Mucosa of gallbladder (tissue), 1 donor: ENCODE results near the gene DCXR. TPM values are rescaled to one million over a fixed set of nuclear protein-coding genes. Genes with fewer than 3 reads are reported as not detected.

Experiments
- DNase-seq: peaks from one replicate; pipeline ENCODE4 v3.0.0-alpha.2; 2020; ENCODE audit warnings: low spot score
- total RNA-seq: library from RNA; stranded (reverse); gene quantifications from one replicate; pipeline ENCODE4 v1.2.1, GENCODE V29; 2021
- donor health status: DM: no; HTN: no; CAD: no.

Gene DCXR
- total RNA-seq, 1 donor from 2014 or later = 102 TPM

DNA sequence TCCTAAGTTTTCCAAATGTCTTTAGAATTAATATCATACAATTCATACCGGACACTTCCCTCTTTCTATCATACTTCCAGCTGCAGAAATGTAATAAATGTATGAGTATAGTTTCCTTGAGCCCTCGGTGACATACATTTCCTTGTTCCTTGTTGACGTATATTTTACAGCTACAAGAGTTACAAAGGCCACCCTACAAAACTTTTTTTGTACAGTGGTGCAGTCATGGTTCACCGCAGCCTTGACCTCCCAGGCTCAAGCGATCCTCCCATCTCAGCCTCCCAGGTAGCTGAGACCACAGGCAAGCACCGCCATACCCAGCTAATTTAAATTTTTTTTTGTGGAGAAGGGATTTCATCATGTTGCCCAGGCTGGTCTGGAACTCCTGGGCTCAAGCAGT, 35.3 kb upstream of the DCXR start:
- no peak for DNase-seq

DNA sequence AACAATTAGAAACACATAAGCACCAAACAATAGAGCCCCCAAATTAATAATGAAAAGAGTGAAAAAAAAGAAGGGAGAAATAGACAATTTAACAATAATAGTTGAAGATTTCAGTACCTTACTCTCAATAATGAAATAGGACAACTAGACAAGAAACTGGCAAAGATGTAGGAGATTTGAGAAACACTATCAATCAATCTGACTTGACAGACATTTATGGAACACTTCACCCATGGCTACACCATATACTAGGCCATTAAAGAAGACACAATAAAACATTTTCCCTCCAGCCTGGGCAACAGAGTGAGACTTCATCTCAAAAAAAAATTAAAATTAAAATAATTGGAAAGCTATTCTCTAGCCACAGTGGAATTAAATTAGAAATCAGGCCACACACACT, 33.1 kb upstream of the DCXR start:
- DNase-seq = no peak

DNA sequence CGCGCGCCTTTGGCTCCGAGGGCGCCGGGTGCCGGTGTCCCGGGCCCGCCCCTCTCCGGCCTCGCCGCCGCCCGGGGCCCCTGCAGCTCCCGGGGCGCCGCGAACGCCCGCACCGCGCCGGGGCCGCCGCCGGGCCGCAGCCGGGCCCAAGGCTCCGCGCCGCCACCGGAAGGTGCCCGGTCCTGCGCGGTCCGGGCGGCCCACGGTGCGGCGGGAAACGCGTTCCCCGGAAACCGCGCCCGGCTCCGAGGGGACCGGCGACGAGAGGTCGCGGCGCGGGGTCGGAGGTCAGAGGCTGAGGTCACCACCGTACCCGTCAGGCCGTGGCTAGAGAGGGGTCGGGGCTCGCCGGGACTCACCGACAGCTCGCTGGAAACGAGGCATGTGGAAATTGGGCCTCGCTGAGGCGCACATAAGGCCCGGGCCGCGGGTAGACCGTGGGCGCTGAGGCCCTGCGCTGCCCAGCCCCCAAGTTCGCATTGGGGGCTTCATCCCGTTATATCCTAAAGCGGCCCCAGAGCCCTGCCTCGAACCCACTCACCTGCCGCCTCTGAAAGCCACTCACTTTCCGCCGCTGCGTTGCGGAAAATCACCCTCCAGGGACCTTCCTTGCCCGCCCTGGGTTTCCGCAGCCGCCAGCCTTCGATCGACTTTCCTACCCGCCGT, 28.3 kb upstream of the DCXR start, which contains the start of gene DUS1L:
Gene DUS1L, minus strand, starts transcription at position 167 of the 666 bp plus-strand sequence. CDS start 745 bp downstream, outside the sequence.
- peak; percentile 53 for DNase-seq

DNA sequence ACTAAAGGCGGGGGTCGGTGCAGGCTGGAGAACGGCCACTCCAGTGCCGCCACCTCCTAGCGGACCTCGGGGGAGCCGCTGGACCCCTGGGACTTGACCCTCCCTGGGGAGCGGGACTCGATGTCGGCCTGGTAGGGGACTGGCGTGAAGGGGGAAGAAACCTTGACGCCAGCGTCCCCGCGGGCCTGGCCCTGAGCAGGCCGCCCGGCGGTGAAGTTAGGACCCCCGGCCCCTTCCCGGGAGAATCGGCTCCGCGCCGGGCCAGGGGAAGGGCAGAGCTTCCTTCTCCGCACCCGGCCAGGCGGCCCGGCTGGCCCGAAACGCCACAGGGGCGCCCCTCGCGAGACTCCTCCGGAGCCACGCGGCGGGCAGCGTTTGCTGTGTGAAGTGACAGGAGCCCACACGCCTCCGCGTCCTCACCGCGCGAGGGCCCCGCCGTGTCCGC, 27.7 kb upstream of the DCXR start:
- no peak for DNase-seq

DNA sequence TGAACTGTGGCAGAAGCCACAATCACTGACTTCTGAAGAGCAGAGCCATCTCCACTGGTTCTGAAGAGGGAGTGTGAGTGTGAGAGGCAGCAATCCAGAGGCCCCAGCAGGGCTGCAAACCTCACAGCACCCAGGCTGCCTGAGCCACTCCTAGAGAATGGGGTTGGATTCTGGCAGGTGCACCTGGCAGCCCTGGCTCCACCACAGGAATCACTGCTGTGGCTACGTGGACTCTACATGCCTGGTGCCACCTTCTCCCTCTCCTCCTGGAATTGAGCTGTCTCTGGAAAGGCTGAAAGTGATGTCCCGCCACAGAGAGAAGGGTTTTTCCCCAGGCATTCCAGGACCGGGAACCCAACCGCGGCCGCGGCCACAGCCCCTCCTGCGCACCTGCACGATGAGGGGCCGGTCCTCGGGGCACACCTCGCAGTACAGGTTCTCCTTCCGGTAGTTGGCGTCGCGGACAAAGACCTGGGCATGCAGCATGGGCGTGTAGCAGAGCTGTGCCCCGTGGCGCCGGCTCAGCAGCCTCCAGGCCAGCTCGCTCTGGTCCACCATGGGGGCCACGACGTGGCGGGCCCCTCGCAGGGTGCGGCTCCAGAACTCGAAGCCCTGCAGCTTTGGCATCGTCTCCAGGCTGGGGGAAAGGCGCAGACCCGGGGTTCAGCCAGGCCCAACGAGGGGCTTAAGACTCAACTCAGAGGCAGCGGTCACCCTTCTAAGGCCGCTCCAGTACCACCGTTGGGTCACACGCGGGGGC, 27.1 kb upstream of the DCXR start:
- DNase-seq = no peak

DNA sequence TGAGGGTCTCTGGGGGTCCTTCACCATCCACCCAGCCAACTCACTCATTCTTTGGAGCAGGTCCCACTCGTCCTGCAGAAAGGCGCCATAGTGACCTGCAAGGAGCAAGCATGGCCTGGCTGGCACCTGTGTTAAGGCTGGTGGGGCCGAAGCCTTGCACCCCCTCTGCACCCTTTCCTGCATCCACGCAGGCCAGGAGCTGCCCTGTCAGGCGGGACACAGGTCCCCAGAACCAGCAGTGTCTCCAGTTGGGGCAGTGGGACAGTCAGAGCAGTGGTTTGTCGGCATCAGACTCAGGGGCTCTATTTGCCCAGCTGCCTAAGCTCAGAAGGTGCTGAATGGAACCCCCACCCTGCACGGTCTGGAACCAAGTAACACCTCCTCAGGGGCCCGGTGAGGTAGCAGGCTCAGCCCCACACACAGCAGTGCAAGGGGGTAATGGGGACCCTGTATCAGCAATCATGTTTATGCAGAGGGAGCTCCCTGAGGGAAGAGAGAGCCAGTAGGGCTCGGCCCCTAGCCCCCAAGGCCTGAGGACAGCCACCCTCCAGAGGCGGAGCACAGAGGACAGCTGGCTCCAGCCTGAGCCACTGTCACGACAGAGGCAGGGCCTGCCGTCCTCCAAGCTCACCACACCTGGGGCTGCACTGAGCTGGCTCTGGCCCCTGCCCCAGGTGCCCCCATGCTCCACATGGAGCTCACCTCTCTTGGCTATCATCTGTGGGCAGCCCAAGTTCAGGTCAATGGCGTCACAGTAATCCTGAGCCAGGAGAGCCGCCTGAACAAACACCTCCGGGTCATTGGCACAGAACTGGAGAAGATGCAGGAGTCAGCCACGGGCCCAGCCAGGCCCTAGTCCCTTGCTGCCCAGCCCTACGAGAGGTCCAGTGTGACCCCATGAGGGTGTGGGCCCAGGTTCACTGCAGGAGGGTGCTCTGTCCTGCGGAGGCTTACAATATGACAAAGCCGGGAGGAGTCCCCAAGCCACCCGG, 26.2 kb upstream of the DCXR start:
- DNase-seq = no peak

DNA sequence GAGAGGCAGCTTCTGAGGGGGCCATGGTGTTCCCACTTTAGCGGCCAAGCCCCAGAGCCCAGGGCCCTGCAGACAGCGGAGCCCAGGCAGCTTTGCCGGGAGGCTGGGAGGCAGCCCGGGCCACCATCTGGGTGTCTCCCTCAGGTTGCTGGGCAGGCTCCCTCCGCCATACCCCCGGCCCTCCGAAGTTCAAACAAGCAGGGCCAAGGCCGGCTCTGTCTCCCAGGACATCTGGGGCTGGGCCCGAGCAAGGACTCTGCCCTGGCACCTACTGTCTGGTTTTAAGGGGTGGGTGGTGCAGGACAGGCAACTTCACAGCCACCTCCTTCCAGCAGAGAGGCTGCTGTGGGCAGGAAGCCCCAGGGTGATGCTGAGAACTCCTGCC, 25.5 kb upstream of the DCXR start:
- DNase-seq = no peak

DNA sequence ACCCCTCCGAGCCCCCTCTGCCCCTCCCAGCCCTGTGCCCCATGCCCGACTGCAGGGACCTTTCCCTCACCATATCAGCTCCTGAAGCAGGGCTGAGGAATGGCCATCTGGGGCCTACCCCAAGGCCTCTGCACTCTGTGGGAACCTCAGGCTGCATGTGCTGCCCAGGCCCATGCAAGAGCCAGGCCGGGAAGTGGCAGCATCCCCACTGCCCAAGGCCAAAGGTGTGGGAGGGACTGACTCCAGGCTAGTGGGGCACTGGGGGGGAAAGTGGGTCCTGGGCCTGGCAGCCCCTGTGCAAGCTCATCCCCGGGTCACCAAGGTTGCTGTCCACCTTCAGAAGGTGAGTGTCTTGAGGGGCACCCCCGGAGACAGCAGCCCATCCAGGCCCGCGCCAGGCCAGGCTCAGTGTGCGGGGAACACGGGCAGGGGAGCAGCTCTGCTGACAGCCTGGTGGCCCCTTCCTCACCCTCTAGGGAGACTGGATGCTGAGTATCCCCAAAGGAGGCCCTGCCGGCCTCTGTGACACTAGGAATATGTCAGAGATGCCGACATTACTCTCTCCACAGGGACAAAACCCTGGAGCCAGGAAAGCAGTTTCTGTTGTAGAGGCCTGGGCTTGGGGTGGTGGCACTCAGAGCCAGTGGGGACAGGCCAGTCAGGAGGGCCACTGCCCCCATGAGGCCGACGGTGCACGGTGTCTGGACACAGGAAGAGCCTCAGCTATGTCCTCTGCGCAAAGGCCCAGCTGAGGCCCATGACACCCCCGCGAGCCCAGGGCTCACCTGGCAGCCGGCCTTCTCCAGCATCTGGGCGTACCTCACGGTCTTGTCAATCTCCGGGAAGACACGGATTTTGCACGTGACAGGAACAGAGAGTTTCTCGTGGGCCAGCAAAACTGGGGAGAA, 24.8 kb upstream of the DCXR start:
- no peak for DNase-seq

DNA sequence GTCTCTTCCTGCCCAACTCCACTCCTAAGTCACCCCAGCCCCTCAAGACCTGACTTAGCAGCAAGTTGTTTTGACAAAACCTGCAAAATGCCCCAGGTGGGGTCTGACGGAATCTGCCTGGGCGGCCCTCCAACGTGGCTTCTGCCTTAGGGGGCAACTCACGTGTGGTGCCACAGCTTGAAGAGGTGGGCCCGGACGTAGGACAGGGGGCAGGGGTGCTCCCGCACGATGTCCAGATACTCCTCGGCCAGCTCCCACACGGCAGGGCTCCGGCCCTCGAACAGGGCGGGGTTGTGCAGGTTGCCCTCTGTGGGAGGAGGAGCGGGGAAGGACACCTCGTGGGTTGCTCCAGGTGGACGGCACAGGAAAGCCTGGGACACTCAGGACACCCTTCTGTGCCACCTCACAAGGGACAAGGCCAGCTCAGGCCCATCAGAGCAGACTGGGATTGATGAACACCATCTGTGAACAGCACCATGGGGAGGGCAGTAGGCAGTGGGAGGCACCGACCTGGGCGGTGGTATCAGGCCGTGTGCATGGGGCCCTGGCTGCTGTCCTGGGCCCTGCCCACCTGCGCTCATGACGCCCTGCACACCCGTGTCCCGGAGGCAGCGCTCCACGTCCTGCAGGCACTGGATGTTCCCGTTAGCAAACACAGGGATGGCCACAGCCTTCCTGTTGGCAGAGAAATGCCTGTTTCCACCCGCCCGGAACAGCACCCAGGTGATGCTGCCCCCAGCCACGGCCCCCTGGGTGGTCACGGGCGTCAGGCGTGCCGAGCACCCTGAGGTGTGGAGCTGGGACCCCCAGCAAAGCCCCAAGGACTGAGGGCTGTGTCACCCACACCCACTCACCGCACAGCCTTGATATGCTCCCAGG, 23.8 kb upstream of the DCXR start:
- no peak for DNase-seq

DNA sequence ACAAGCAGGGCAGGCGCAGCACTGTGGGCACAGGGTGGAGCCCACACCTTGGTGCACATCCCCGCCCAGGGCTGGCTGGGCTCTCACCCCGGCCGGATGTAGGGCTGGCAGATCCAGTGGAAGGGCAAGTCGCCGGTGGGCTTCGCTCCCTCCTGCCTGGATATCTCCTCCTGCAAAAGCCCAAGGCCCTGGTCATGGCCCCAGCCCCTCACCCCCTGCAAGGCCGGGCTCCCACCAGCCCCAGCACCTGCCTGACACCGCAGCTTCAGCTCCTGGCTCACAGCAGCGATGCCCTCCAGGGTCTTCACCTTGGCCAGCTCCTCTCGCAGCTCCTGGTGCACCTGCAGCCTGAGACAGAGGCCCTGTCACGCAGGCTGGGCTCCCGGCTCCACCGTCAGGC, 23.1 kb upstream of the DCXR start:
- DNase-seq = no peak

DNA sequence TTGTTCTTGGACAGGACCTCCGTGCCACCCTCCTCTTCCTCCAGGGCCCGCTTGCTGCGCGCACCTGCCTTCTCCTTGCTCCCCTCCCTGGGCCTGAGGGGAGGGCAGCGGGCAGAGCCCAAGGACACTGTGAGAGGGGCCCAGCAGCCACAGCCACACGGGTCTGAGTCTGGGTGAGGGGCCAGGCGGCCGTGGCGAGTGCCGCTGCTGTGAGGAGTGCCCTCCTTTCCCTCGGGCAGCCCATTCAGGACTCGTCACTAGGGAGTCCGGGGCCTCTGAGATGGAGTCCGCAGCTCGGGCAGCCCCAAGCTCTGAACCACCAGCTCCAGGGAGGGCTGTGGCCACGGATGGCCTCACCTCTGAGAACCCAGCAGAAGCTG, 22.5 kb upstream of the DCXR start:
- DNase-seq = no peak

DNA sequence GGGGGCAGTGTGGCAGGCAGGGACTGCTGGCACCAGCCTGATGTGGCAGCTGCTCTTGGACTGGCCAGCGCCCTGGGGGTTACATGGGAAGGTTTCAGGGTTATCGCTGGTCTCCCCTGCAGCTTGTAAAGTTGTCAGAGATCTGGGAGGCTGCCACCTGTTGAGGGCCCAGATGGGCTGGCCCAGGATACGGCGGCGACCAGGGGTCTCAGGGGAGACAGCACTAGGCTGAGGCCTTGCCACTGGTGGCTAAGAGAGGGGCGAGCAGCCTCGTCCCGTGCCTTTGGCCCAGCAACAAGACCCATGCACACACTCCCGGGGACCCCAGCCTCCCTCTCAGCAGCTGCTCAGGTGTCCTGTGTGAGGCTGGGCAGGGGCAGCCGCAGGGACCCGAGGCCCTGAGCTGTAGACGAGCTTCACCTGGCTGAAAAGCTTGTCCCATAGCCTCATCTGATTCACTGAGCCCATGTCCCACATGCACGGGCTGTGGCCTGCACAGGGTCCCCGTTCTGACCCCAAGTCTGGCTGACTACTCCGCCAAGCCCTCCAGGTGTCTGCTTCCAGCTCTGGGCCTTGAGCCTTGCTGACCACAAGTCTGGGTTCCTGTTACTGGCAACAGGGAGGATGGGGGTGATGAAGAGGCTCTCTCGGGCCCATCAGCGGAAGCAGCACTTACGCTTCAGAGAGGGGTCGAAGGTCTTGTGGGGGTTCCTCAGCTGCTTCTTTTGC, 21.9 kb upstream of the DCXR start:
- DNase-seq = no peak

DNA sequence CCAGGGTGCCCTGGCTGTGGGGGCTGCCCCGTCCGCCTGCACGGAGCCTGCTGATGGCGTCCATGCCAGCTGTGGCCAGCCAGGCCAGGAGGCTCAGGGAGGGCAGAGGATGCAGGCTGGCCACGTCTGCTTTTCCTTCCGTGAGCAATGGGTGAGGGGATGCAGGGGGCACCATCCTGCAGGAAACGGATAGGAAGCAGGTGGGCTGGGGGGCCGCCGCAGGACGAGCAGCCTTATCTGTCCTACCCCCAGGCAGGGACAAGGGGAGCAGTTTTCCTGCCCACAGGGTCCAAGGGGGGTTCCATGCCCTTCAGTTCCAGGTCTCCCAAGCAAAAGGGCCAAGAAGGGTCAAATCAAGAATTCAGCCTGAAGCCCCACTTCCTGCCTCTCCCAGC, 21.4 kb upstream of the DCXR start:
- DNase-seq = no peak

DNA sequence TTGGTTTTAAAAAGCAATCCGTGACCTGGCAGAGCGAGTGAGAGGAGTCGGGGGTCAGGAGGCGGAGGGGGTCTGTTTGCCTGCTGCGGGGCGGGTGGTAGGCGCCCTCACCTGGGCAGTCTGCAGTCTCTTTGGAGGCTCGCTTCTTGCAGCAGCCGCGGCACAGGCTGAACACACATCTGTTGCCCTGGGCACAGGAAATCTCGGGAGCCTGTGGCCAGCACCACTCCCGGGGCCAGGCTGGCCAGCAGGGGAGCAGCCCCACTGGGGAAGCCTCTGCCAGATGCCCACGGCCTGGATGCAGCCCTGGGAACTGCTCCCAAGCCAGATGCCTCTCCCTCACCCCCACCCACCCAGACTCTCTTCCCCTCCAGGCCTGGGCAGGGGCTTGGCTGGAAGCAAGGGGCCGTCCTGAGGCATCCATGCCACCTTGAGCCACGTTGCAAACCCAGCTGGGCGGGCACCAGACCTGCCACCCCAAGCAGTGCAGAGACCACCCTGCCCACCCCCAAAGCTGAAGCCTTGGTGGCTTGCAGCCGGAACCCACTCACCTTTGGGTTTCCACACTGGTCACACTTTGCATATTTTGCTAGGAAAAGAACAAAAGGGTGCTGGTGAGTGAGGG, 20.8 kb upstream of the DCXR start:
- no peak for DNase-seq

DNA sequence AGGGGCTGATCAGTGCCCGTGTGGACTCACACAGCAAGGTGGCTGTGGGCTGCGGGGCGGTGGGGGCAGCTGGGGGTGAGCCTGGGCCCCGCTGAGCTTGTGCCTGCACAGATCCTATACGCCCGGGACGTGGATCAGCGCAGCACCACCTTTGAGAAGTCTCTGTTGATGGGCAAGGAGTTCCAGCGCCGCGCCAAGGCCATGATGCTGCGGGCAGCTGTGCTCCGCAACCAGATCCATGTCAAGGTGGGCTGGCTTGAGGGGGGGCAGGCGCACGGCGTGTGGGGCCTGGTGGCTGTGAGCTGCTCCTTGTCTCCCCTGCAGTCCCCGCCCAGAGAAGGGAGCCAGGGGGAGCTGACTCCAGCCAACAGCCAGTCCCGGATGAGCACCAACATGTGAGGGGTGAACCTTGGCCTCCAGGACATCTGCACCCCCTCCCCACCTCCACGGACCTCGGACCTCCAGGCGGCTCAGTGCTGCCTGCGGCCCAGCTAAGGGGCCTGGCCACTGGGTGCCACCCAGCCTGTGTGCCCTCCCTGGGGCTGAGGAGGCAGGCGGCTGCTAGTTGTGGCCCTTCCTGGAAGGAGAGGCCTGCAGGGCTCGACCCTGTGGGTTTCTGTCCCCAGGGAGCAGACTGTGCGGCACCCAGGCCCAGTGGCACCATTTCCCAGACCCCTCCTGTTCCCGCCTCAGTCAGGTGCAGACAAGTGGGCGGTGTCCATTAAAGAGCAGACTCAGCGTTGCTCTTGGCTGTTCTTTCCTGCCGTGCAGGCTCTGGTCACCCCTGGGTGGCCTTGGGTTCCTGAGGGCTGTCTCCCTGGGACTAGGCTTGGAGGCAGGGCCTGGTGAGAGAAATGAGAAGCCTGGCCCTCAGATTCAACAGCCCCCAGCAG, 19.5 kb upstream of the DCXR start:
- no peak for DNase-seq

DNA sequence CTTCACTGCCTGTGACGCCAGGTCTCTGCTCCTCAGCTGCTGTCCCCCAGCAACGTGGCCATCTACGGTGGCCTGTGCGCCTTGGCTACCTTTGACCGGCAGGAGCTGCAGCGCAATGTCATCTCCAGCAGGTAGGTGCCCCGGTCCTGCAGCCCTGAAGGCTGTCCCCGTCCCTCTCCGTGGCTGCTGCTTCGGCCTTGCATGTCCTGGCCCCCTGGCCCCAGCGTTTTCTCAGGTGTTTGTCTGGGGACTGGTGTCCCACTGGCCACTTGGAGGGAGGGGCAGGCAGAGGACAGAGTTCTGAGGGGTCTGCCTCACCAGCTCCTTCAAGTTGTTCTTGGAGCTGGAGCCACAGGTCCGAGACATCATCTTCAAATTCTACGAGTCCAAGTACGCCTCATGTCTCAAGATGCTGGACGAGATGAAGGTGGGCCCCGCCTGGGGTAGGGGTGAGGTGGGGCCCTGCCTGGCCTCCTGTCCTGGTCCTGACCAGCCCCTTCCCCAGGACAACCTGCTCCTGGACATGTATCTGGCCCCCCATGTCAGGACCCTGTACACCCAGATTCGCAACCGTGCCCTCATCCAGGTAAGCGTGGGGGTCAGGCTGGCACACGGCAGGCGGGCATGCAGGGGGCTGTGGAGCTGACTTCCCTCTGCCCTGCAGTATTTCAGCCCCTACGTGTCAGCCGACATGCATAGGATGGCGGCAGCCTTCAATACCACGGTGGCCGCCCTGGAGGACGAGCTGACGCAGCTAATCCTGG, 18.6 kb upstream of the DCXR start:
- DNase-seq = no peak
